ENCODE results near the gene CCL7. TPM values are rescaled to one million over a fixed set of nuclear protein-coding genes. Genes with fewer than 3 reads are reported as not detected.

The CCL7 gene
- total RNA-seq, 1 experiment from 2014 or later, result not detected

GRCh38 chr17:34319039-34319483 is 49.0 kb downstream of the CCL7 start, which contains the start of gene CCL8:
Gene CCL8, plus strand, starts transcription at chr17:34319435. Its CDS starts 67 bp downstream, at chr17:34319502.
- H3K4me1 Mint-ChIP-seq (ENCODE audit: low read depth, unreplicated experiment), result no peaks in the 10 kb centered on the region
- BruUV-seq (replicated peaks), result no TSS peak
- TF ChIP-seq CTCF (IDR thresholded peaks at IDR 0.05; ENCODE audit: insufficient read depth in 1 of 2, low read depth in 1 of 2, low read length in 1 of 2, severe bottlenecking in 1 of 2, unreplicated experiment in 1 of 2), result no peak

More at GRCh38 chr17:34319039-34319483, 49.0 kb downstream of the CCL7 start, which contains the start of gene CCL8:
- CTCF ChIA-PET, result interaction anchor here (4.0 kb wide), 1 partner anchor 42 kb away, joined by 13 read pairs; no protein-coding TSS in a partner anchor
- Mint-ChIP-seq H3K36me3 (ENCODE audit: insufficient read depth, unreplicated experiment) (no peaks in the 10 kb centered on the region), H3K27me3 (ENCODE audit: insufficient read depth, unreplicated experiment) (peaks cover 6% of the 10 kb centered on the region), H3K27ac (ENCODE audit: unreplicated experiment) (no peak within 1 kb of the TSS), H3K4me3 (ENCODE audit: unreplicated experiment) (no peak within 1 kb of the TSS), H3K9me3 (ENCODE audit: unreplicated experiment) (no peaks in the 10 kb centered on the region)
- H3K9me3 ChIP-seq, result no peaks in the 10 kb centered on the region
- no peak within 1 kb of the TSS for H3K4me3 ChIP-seq (ENCODE audit: low read depth, low read length)
- no peaks in the 10 kb centered on the region for H3K36me3 ChIP-seq (ENCODE audit: control insufficient read depth, insufficient read depth, low read length)
- intact Hi-C loops (cut with micrococcal nuclease; ENCODE audit: unreplicated experiment), result loop anchor here (5.0 kb wide), 1 partner anchor 43 kb away; the partner anchor contains the start of gene CCL1
- POLR2A ChIA-PET, result no interaction called here
- DNase-seq, result no peak
- H3K4me1 ChIP-seq, result no peaks in the 10 kb centered on the region
- H3K27me3 ChIP-seq (replicated peaks; ENCODE audit: control insufficient read depth, insufficient read depth, low read length), result no peaks in the 10 kb centered on the region

Other genes starting within 250 kb of the CCL7 start
- 0.60 TPM in 1 of 2 replicates, not detected in the other for gene CCL2, start 14.9 kb upstream of the CCL7 start, total RNA-seq (2022)
- gene CCL11, start 15.5 kb downstream of the CCL7 start, total RNA-seq (2022), result not detected in 2 replicates
- gene CCL8, start 49.2 kb downstream of the CCL7 start, total RNA-seq (2022), result not detected in 2 replicates
- not detected in 2 replicates for gene CCL13, start 86.3 kb downstream of the CCL7 start, total RNA-seq (2022)
- gene CCL1, start 93.0 kb downstream of the CCL7 start, total RNA-seq (2022), result not detected in 2 replicates

All from Caco-2 (cell line).